WTC11 (cell line): ENCODE measurements around the gene GPR158. TPM values are rescaled to one million over a fixed set of nuclear protein-coding genes. Genes with fewer than 3 reads are reported as not detected.

Experiments
- ATAC-seq: fragments of 200-7000 bp; cut with Tn5 transposase; 2 replicates; pipeline ENCODE4 v1.10.0; 2021; ENCODE audit warnings: mild to moderate bottlenecking, moderate library complexity
- CTCF ChIA-PET: fragments of 300-600 bp; sonication (Branson Sonifier 250); formaldehyde crosslinking; loops from one replicate; lab custom pipeline; 2021; ENCODE audit warnings: antibody characterized with exemption; lab: Charles Lee
- POLR2A ChIA-PET: fragments of 350-600 bp; sonication (Branson Sonifier 250); formaldehyde crosslinking; loops from one replicate; lab custom pipeline; 2021; ENCODE audit warnings: antibody characterized with exemption; lab: Charles Lee
- DNase-seq: peaks from one replicate; pipeline ENCODE4 v3.0.0; 2021; ENCODE audit warnings: low spot score
- H3K27ac Mint-ChIP-seq: 2 replicates; pipeline ENCODE4 v1.8.0; 2021; ENCODE audit warnings: mixed read lengths
- H3K27me3 Mint-ChIP-seq: 2 replicates; pipeline ENCODE4 v1.8.0; 2021; ENCODE audit warnings: low read depth, mild to moderate bottlenecking, moderate library complexity, mixed read lengths
- H3K36me3 Mint-ChIP-seq: 2 replicates; pipeline ENCODE4 v1.8.0; 2021; ENCODE audit warnings: mixed read lengths
- H3K4me1 Mint-ChIP-seq: 2 replicates; pipeline ENCODE4 v1.8.0; 2022; ENCODE audit warnings: mixed read lengths
- H3K4me3 Mint-ChIP-seq: 2 replicates; pipeline ENCODE4 v1.8.0; 2021; ENCODE audit warnings: mild to moderate bottlenecking, moderate library complexity, mixed read lengths
- H3K9me3 Mint-ChIP-seq: 2 replicates; pipeline ENCODE4 v1.8.0; 2021; ENCODE audit warnings: mixed read lengths
- ATF2 ChIP-seq: sonication (generic); formaldehyde crosslinking; IDR thresholded peaks from 2 replicates; pipeline ENCODE4 v1.8.1; 2022; ENCODE audit warnings: low read depth, missing genetic modification reagents, borderline replicate concordance
- CDX4 ChIP-seq: fragments of 250-450 bp; sonication (Bioruptor Pico); IDR thresholded peaks from 2 replicates; pipeline ENCODE4 v1.9.0; 2021; ENCODE audit warnings: moderate library complexity, mild to moderate bottlenecking, inconsistent platforms, borderline replicate concordance
- E2F4 ChIP-seq: sonication (generic); formaldehyde crosslinking; IDR thresholded peaks from 2 replicates; pipeline ENCODE4 v1.8.1; 2022; ENCODE audit warnings: low read depth, mild to moderate bottlenecking, moderate library complexity, missing genetic modification reagents, borderline replicate concordance
- EMX1 ChIP-seq: fragments of 250-450 bp; sonication (Bioruptor Pico); IDR thresholded peaks from 2 replicates; pipeline ENCODE4 v1.8.0; 2021; ENCODE audit warnings: mild to moderate bottlenecking
- FOXK1 ChIP-seq: sonication (generic); formaldehyde crosslinking; IDR thresholded peaks from 2 replicates; pipeline ENCODE4 v1.8.0; 2022; ENCODE audit warnings: mild to moderate bottlenecking, moderate library complexity, missing genetic modification reagents
- GRHL2 ChIP-seq: fragments of 250-450 bp; sonication (Bioruptor Pico); IDR thresholded peaks from 2 replicates; pipeline ENCODE4 v1.8.0; 2022; ENCODE audit warnings: mild to moderate bottlenecking, moderate library complexity; ENCODE audit not compliant: insufficient replicate concordance, severe bottlenecking
- IRF1 ChIP-seq: sonication (generic); formaldehyde crosslinking; IDR thresholded peaks from 2 replicates; pipeline ENCODE4 v1.8.0; 2023; ENCODE audit warnings: missing genetic modification reagents
- IRF2 ChIP-seq: sonication (generic); formaldehyde crosslinking; IDR thresholded peaks from 2 replicates; pipeline ENCODE4 v1.8.0; 2022; ENCODE audit warnings: low read depth, missing genetic modification reagents, borderline replicate concordance
- NR1H2 ChIP-seq: sonication (generic); formaldehyde crosslinking; IDR thresholded peaks from 2 replicates; pipeline ENCODE4 v1.9.0; 2021; ENCODE audit warnings: mild to moderate bottlenecking, moderate library complexity, missing genetic modification reagents
- NR2C2 ChIP-seq: sonication (generic); formaldehyde crosslinking; IDR thresholded peaks from 2 replicates; pipeline ENCODE4 v1.8.0; 2022; ENCODE audit warnings: mild to moderate bottlenecking, missing genetic modification reagents
- PRRX2 ChIP-seq: fragments of 250-450 bp; sonication (Bioruptor Pico); IDR thresholded peaks from 2 replicates; pipeline ENCODE4 v1.8.0; 2021; ENCODE audit warnings: mild to moderate bottlenecking
- STAT6 ChIP-seq: sonication (generic); formaldehyde crosslinking; conservative IDR thresholded peaks from 2 replicates; pipeline ENCODE4 v1.8.1; 2023; ENCODE audit warnings: mild to moderate bottlenecking, low read depth, missing genetic modification reagents, moderate library complexity
- USF1 ChIP-seq: sonication (generic); formaldehyde crosslinking; IDR thresholded peaks from 2 replicates; pipeline ENCODE4 v1.8.0; 2022; ENCODE audit warnings: mild to moderate bottlenecking, missing genetic modification reagents
- ZMAT4 ChIP-seq: fragments of 250-450 bp; sonication (Bioruptor Pico); IDR thresholded peaks from 2 replicates; pipeline ENCODE4 v1.9.0; 2021; ENCODE audit warnings: mild to moderate bottlenecking
- ZNF121 ChIP-seq: sonication (generic); formaldehyde crosslinking; IDR thresholded peaks from 2 replicates; pipeline ENCODE4 v1.8.0; 2023; ENCODE audit warnings: missing genetic modification reagents
- ZNF423 ChIP-seq: fragments of 250-450 bp; sonication (Bioruptor Pico); IDR thresholded peaks from 2 replicates; pipeline ENCODE4 v2.1.2; 2022; ENCODE audit warnings: mild to moderate bottlenecking, moderate library complexity
- ZNF671 ChIP-seq: fragments of 250-450 bp; sonication (Bioruptor Pico); IDR thresholded peaks from 2 replicates; pipeline ENCODE4 v1.8.0; 2021; ENCODE audit warnings: mild to moderate bottlenecking
- total RNA-seq: library from RNA; stranded (reverse); gene quantifications from 3 replicates; pipeline ENCODE4 v1.2.3, GENCODE V29; 2021

The GPR158 gene
- total RNA-seq, 1 experiment from 2014 or later, result 0.63 TPM

GRCh38 chr10:25604591-25604990 lies 429.8 kb downstream of the GPR158 start:
- Mint-ChIP-seq H3K4me1 (no peaks in the 10 kb centered on the region), H3K27me3 (no peaks in the 10 kb centered on the region), H3K36me3 (no peaks in the 10 kb centered on the region), H3K4me3 (no peak overlapping the region), H3K9me3 (no peaks in the 10 kb centered on the region), H3K27ac (no peak overlapping the region)
- ATAC-seq, result no peak
- ChIA-PET POLR2A (no interaction called here), CTCF (no interaction called here)
- TF ChIP-seq ZNF121 (CRISPR knock-in tag) (no peak), ZMAT4 (no peak), E2F4 (no peak), IRF2 (CRISPR knock-in tag) (no peak), USF1 (CRISPR knock-in tag) (no peak), GRHL2 (CRISPR knock-in tag) (no peak), ZNF423 (no peak)
- DNase-seq, result no peak

- Mint-ChIP-seq H3K27me3 (no peaks in the 10 kb centered on the region), H3K9me3 (peaks cover 8% of the 10 kb centered on the region; the same call in 1 of the 2 replicates), H3K4me3 (no peak overlapping the region), H3K4me1 (no peaks in the 10 kb centered on the region), H3K27ac (no peak overlapping the region), H3K36me3 (no peaks in the 10 kb centered on the region)
- no peak for TF ChIP-seq NR1H2
- no peak for TF ChIP-seq NR2C2 (CRISPR knock-in tag)
- no peak for TF ChIP-seq CDX4
- no peak for TF ChIP-seq EMX1 (CRISPR knock-in tag)
- TF ChIP-seq ATF2 (CRISPR knock-in tag), result no peak
- TF ChIP-seq PRRX2 (CRISPR knock-in tag), result no peak
- no peak for TF ChIP-seq STAT6 (CRISPR knock-in tag)
- TF ChIP-seq ZNF671 (CRISPR knock-in tag), result no peak
- no peak for TF ChIP-seq E2F4
- no peak for TF ChIP-seq FOXK1 (CRISPR knock-in tag)
- TF ChIP-seq GRHL2 (CRISPR knock-in tag), result no peak
- TF ChIP-seq IRF1 (CRISPR knock-in tag), result no peak
- POLR2A ChIA-PET, result no interaction called here
- ATAC-seq, result no peak
- no peak for DNase-seq
- CTCF ChIA-PET, result no interaction called here
Measured at GRCh38 chr10:25614652-25615051, 439.9 kb downstream of the GPR158 start.
